ENCODE data around the gene ZNRF3. TPM values are rescaled to one million over a fixed set of nuclear protein-coding genes. Genes with fewer than 3 reads are reported as not detected.

Gene ZNRF3
- polyA plus RNA-seq, 1 experiment = 1.1 TPM

- POLR2A ChIA-PET = interaction anchor here (0.6 kb wide), 1 partner anchor 19 kb away, joined by 3 read pairs; no protein-coding TSS in a partner anchor
- peak; percentile 28; the same call in 1 of the 2 replicates for TF ChIP-seq CTCF (IDR thresholded peaks at IDR 0.05; ENCODE audit: insufficient read depth, low read depth, low read length)
- CTCF ChIA-PET = interaction anchor here (1.4 to 1.5 kb wide), 2 partner anchors 8 to 17 kb away, joined by 3 to 5 read pairs; no protein-coding TSS in a partner anchor
- DNase-seq (ENCODE audit: low read depth) = no peak
- Histone ChIP-seq H3K4me3 (ENCODE audit: low read depth, low read length) (no peak overlapping the region), H3K27me3 (ENCODE audit: control insufficient read depth, insufficient read depth, low read length) (no peaks in the 10 kb centered on the region), H3K36me3 (ENCODE audit: control insufficient read depth, insufficient read depth, low read length) (no peaks in the 10 kb centered on the region)
These were observed 52.3 kb downstream of the ZNRF3 start for GRCh38 chr22:28935713-28936112.

GRCh38 chr22:28936200-28936599, 52.8 kb downstream of the ZNRF3 start:
- Histone ChIP-seq H3K36me3 (ENCODE audit: control insufficient read depth, insufficient read depth, low read length) (no peaks in the 10 kb centered on the region), H3K27me3 (ENCODE audit: control insufficient read depth, insufficient read depth, low read length) (no peaks in the 10 kb centered on the region), H3K4me3 (ENCODE audit: low read depth, low read length) (no peak overlapping the region)
- no peak for TF ChIP-seq CTCF (IDR thresholded peaks at IDR 0.05; ENCODE audit: insufficient read depth, low read depth, low read length)
- no peak for DNase-seq (ENCODE audit: low read depth)
- POLR2A ChIA-PET = interaction anchor here (0.6 kb wide), 1 partner anchor 20 kb away, joined by 3 read pairs; no protein-coding TSS in a partner anchor
- CTCF ChIA-PET = interaction anchor here (1.3 to 1.5 kb wide), 3 partner anchors 9 to 17 kb away, joined by 3 to 5 read pairs (median 4); no protein-coding TSS in a partner anchor

GRCh38 chr22:28937206-28938025, 54.0 kb downstream of the ZNRF3 start:
- TF ChIP-seq CTCF (IDR thresholded peaks at IDR 0.05; ENCODE audit: insufficient read depth, low read depth, low read length) = no peak
- POLR2A ChIA-PET = no interaction called here
- DNase-seq (ENCODE audit: low read depth) = no peak
- CTCF ChIA-PET = interaction anchor here (1.3 to 1.5 kb wide), 2 partner anchors 9 to 10 kb away, joined by 4 to 5 read pairs; no protein-coding TSS in a partner anchor
- Histone ChIP-seq H3K4me3 (ENCODE audit: low read depth, low read length) (no peak overlapping the region), H3K36me3 (ENCODE audit: control insufficient read depth, insufficient read depth, low read length) (no peaks in the 10 kb centered on the region), H3K27me3 (ENCODE audit: control insufficient read depth, insufficient read depth, low read length) (no peaks in the 10 kb centered on the region)

DNA sequence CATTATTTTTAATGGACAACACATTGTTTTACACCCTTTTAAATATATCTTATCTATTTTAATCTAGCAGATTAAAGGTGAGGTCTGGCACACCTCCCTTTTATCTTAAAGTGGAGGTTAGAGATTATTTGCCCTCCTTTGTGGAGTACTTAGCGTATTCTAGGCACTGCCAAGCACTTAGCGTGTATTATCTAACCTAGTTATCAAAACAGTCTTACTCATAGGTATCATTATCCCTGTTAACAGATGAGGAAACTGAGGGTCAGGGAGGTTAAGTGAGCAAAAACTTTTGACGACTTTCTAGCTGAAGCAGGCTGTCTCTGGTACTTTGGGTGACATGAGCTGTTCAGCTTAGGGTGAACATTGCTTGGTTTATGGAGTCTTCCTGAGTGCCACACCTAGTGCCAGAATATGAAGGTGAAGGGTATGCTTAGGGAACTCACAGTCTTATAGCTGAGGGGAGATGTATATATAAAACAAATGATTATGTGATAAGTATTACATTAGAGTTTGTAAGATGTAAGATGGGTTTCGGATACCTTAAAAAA, 55.0 kb downstream of the ZNRF3 start:
- POLR2A ChIA-PET = no interaction called here
- DNase-seq (ENCODE audit: low read depth) = no peak
- Histone ChIP-seq H3K4me3 (ENCODE audit: low read depth, low read length) (no peak overlapping the region), H3K27me3 (ENCODE audit: control insufficient read depth, insufficient read depth, low read length) (no peaks in the 10 kb centered on the region), H3K36me3 (ENCODE audit: control insufficient read depth, insufficient read depth, low read length) (no peaks in the 10 kb centered on the region)
- CTCF ChIA-PET = no interaction called here
- TF ChIP-seq CTCF (IDR thresholded peaks at IDR 0.05; ENCODE audit: insufficient read depth, low read depth, low read length) = no peak

DNA sequence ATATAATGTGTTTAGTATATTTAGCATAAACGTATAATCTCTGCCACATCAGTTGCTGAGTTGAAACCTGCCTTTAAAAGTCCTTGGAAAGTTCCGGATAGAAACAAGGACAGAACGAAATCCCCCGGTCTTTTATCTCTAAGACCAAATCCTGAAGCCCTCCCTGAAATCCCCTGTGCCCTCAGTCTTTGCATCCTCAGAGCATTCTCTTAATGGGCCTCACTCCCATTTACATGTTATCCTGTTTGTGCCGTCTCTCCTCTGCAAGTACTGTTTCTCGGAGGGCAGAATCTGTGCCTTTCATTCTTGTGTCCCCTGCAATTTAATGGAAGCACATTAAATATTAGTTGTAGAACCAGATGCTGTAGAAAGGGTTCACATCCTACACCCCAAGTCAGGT, 56.0 kb downstream of the ZNRF3 start:
- CTCF ChIA-PET = no interaction called here
- DNase-seq (ENCODE audit: low read depth) = no peak
- Histone ChIP-seq H3K4me3 (ENCODE audit: low read depth, low read length) (no peak overlapping the region), H3K27me3 (ENCODE audit: control insufficient read depth, insufficient read depth, low read length) (no peaks in the 10 kb centered on the region), H3K36me3 (ENCODE audit: control insufficient read depth, insufficient read depth, low read length) (no peaks in the 10 kb centered on the region)
- no peak for TF ChIP-seq CTCF (IDR thresholded peaks at IDR 0.05; ENCODE audit: insufficient read depth, low read depth, low read length)
- POLR2A ChIA-PET = no interaction called here

Measured in BJ (cell line).